Endothelial cell of umbilical vein (primary cell): ENCODE data around the gene JDP2. TPM values are rescaled to one million over a fixed set of nuclear protein-coding genes. Genes with fewer than 3 reads are reported as not detected.

Source experiments
- BruUV-seq: library from RNA; stranded (reverse); fragments of 400-500 nt; replicated peaks from 2 replicates; lab custom pipeline; 2021; lab: Mats Ljungman, UMichigan
- CTCF ChIA-PET: fragments of 300-600, 350-600 bp; sonication (Branson Sonifier 250); formaldehyde crosslinking; loops from one replicate; lab custom pipeline; 2021; ENCODE audit warnings: antibody characterized with exemption, inconsistent platforms; lab: Charles Lee
- POLR2A ChIA-PET: fragments of 300-600, 350-600 bp; sonication (Branson Sonifier 250); formaldehyde crosslinking; loops from one replicate; lab custom pipeline; 2021; ENCODE audit warnings: antibody characterized with exemption, inconsistent platforms; lab: Charles Lee
- DNase-seq: peaks from one replicate; pipeline ENCODE4 v3.0.0-alpha.2; 2011; ENCODE audit warnings: low read depth, low spot score
- FAIRE-seq: peaks from 2 replicates; lab custom pipeline; 2011; peaks lifted over from hg19 to GRCh38; lab: Jason Lieb, UNC
- H2AFZ ChIP-seq: 2 replicates; pipeline ENCODE4 v1.6.0; 2012; ENCODE audit warnings: low read depth, low read length, control low read depth, inconsistent platforms
- H3K27ac ChIP-seq: 2 replicates; pipeline ENCODE4 v1.5.1; 2011; ENCODE audit warnings: low read depth, mild to moderate bottlenecking, control low read depth, low read length, moderate library complexity; ENCODE audit not compliant: insufficient read depth
- H3K27me3 ChIP-seq, 2 experiments: 2 replicates each; pipeline versions ENCODE4 v1.6.0 to v1.6.1; 2011; ENCODE audit warnings: low read length in 2 of 2, mixed read lengths in 1 of 2; ENCODE audit not compliant: control insufficient read depth in 2 of 2, insufficient read depth in 2 of 2
- H3K36me3 ChIP-seq, 2 experiments: 2 replicates in 1 of 2; 3 replicates in 1 of 2; pipeline ENCODE4 v1.5.1; 2011; ENCODE audit warnings: low read length in 2 of 2, mild to moderate bottlenecking in 1 of 2, moderate library complexity in 1 of 2; ENCODE audit not compliant: control insufficient read depth in 2 of 2, insufficient read depth in 2 of 2; ENCODE audit errors: extremely low read depth in 1 of 2
- H3K4me1 ChIP-seq: 3 replicates; pipeline ENCODE4 v1.5.1; 2011; ENCODE audit warnings: mild to moderate bottlenecking, low read length; ENCODE audit not compliant: control insufficient read depth, insufficient read depth; ENCODE audit errors: extremely low read depth
- H3K4me2 ChIP-seq: 2 replicates; pipeline ENCODE4 v1.6.1; 2011; ENCODE audit warnings: low read length, control low read depth, mixed read lengths; ENCODE audit not compliant: insufficient read depth
- H3K4me3 ChIP-seq, 3 experiments: fragments of 200-600 bp in 1 of 3; sonication (generic), shearing (Covaris generic) in 1 of 3; replicated peaks in 1 of 3; 2 replicates each; pipeline ENCODE4 v1.5.1; 2011 to 2016; ENCODE audit warnings: control low read depth in 3 of 3, low read length in 3 of 3, mild to moderate bottlenecking in 2 of 3, inconsistent platforms in 1 of 3, low read depth in 1 of 3, moderate library complexity in 1 of 3; ENCODE audit not compliant: insufficient read depth in 1 of 3
- H3K79me2 ChIP-seq: 2 replicates; pipeline ENCODE4 v1.6.0; 2012; ENCODE audit warnings: low read length, inconsistent platforms; ENCODE audit not compliant: control insufficient read depth, insufficient read depth
- H3K9ac ChIP-seq: replicated peaks from 2 replicates; pipeline ENCODE3; 2011; ENCODE audit warnings: low read length, control low read depth; ENCODE audit not compliant: insufficient read depth; ENCODE audit errors: extremely low read depth
- H3K9me1 ChIP-seq: replicated peaks from 3 replicates; pipeline ENCODE4 v1.6.0; 2011; ENCODE audit warnings: mild to moderate bottlenecking, low read length; ENCODE audit not compliant: control insufficient read depth, insufficient read depth; ENCODE audit errors: extremely low read depth
- H3K9me3 ChIP-seq: replicated peaks from 2 replicates; pipeline ENCODE4 v1.5.1; 2012; ENCODE audit warnings: low read length, inconsistent platforms; ENCODE audit not compliant: control insufficient read depth, insufficient read depth
- H4K20me1 ChIP-seq: replicated peaks from 2 replicates; pipeline ENCODE3; 2011; ENCODE audit warnings: mild to moderate bottlenecking, low read length; ENCODE audit not compliant: control insufficient read depth, insufficient read depth; ENCODE audit errors: extremely low read depth
- EZH2 ChIP-seq: IDR thresholded peaks from 2 replicates; pipeline ENCODE4 v1.6.1; 2012; ENCODE audit warnings: borderline replicate concordance, low read depth, mild to moderate bottlenecking, moderate library complexity, low read length, inconsistent platforms; ENCODE audit not compliant: severe bottlenecking
- FOS ChIP-seq: IDR thresholded peaks from 2 replicates; pipeline ENCODE4 v1.6.1; 2011; ENCODE audit warnings: mild to moderate bottlenecking, low read length, moderate library complexity, borderline replicate concordance; ENCODE audit not compliant: insufficient read depth
- GATA2 ChIP-seq: IDR thresholded peaks from 2 replicates; pipeline ENCODE4 v1.7.0; 2011; ENCODE audit warnings: low read depth, mild to moderate bottlenecking, moderate library complexity, mixed read lengths, low read length; ENCODE audit not compliant: insufficient read length, insufficient read depth
- JUN ChIP-seq: IDR thresholded peaks from 2 replicates; pipeline ENCODE4 v1.6.1; 2011; ENCODE audit warnings: borderline replicate concordance, low read depth; ENCODE audit not compliant: insufficient read length, insufficient read depth
- MYC ChIP-seq: IDR thresholded peaks from one replicate; pipeline ENCODE4 v1.6.1; 2011; ENCODE audit warnings: mild to moderate bottlenecking, low read depth, low read length
- POLR2A ChIP-seq: IDR thresholded peaks from 2 replicates; pipeline ENCODE4 v1.6.1; 2012; ENCODE audit warnings: low read depth, mild to moderate bottlenecking, control low read depth, low read length
- POLR2AphosphoS5 ChIP-seq: IDR thresholded peaks from 2 replicates; pipeline ENCODE4 v1.6.1; 2012; ENCODE audit warnings: low read depth, mild to moderate bottlenecking, control low read depth, low read length, moderate library complexity; ENCODE audit not compliant: insufficient read depth
- dilution Hi-C: fragments of 300-500 bp; cut with MboI; formaldehyde crosslinking; loops from one replicate; pipeline ENCODE4 v1.15.0; 2019; ENCODE audit warnings: low sequenced_read_pairs; ENCODE audit not compliant: extremely low pct_ligation_motif_present
- intact Hi-C: fragments of 100-400 bp; cut with micrococcal nuclease; formaldehyde crosslinking; loops from one replicate; pipeline ENCODE4 v1.10.0; 2022
- polyA plus RNA-seq, 4 experiments: library from polyadenylated mRNA; depleted of rRNA in 3 of 4; stranded (reverse) in 3 of 4; unstranded in 1 of 4; fragments of >200 nt; gene quantifications; 2 replicates each; pipeline versions ENCODE4 v1.2.1 to v1.2.3, GENCODE V29; 2011 to 2012; ENCODE audit warnings: missing spikeins in 1 of 4
- total RNA-seq: library from RNA; stranded (reverse); gene quantifications from 2 replicates; pipeline ENCODE4 v1.2.3, GENCODE V29; 2021
- TF ChIP-seq, protein P1 (sequence below), 2 donors: IDR thresholded peaks; 1 replicate in 1 of 2; 2 replicates in 1 of 2; pipeline ENCODE4 v1.5.1; 2011; ENCODE audit warnings: low read length in 2 of 2, mild to moderate bottlenecking in 2 of 2, moderate library complexity in 2 of 2, control low read depth in 1 of 2, inconsistent platforms in 1 of 2, low read depth in 1 of 2; ENCODE audit not compliant: insufficient read depth in 1 of 2; ENCODE audit errors: extremely low read depth in 1 of 2
- TF ChIP-seq, protein P2 (sequence below): IDR thresholded peaks from 2 replicates; pipeline ENCODE4 v1.6.1; 2011; ENCODE audit not compliant: insufficient read depth, insufficient read length

The JDP2 gene
- total and polyA plus RNA-seq, 2 donors (not counting 3 experiments of a cell fraction or from before 2014, with no cell fraction given) = 3.2 to 10.6 TPM

DNA sequence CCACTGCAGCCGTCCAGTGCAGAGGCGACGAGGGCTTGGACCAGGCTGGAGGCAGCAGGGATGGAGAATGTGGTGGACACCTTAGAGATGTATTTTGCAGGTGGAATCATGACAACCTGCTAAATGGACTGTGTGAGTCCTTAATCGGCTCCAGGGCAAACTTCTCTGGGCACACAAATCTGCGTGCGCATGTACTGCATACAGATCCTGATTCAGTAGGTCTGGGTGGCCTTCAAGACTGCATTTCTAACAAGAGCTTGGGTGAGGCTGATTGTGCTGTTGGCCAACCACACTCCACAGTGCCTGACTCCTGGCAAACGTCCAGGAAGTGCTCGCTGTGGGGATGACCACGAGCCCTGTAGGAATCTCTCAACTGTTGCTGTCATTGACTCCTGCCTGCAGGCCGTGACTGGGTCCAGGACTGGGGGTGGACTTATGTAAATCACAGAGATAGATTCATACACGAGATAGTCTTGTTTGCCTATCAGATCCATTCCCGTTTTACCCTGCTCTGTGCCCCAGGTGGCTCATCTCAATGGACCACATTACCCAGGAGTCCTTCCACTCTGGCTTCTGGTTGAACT is 27.2 kb downstream of the JDP2 start:
- H3K27ac ChIP-seq = no peak overlapping the region
- no peak overlapping the region for H3K4me3 ChIP-seq
- FAIRE-seq (no peak), DNase-seq (no peak)
- dilution Hi-C loops = no loop called here
- POLR2A ChIA-PET = no interaction called here
- no peak overlapping the region for H3K4me2 ChIP-seq
- H3K9ac ChIP-seq = no peak overlapping the region
- no peaks in the 10 kb centered on the region for H3K9me3 ChIP-seq
- no peaks in the 10 kb centered on the region for H3K9me1 ChIP-seq
- CTCF ChIA-PET = interaction anchor here (1.3 kb wide), 1 partner anchor 34 kb away, joined by 4 read pairs; no protein-coding TSS in a partner anchor
- TF ChIP-seq EZH2 = no peak
- no peak for TF ChIP-seq MYC
- TF ChIP-seq, protein P1, sequence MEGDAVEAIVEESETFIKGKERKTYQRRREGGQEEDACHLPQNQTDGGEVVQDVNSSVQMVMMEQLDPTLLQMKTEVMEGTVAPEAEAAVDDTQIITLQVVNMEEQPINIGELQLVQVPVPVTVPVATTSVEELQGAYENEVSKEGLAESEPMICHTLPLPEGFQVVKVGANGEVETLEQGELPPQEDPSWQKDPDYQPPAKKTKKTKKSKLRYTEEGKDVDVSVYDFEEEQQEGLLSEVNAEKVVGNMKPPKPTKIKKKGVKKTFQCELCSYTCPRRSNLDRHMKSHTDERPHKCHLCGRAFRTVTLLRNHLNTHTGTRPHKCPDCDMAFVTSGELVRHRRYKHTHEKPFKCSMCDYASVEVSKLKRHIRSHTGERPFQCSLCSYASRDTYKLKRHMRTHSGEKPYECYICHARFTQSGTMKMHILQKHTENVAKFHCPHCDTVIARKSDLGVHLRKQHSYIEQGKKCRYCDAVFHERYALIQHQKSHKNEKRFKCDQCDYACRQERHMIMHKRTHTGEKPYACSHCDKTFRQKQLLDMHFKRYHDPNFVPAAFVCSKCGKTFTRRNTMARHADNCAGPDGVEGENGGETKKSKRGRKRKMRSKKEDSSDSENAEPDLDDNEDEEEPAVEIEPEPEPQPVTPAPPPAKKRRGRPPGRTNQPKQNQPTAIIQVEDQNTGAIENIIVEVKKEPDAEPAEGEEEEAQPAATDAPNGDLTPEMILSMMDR (IDR thresholded peaks at IDR 0.05; ENCODE audit: extremely low read depth in 1 of 2, insufficient read depth in 1 of 2, low read depth in 1 of 2, low read length in 2 of 2) = no peak
- TF ChIP-seq POLR2AphosphoS5 = no peak
- no peak for TF ChIP-seq GATA2
- no peak for TF ChIP-seq POLR2A
- TF ChIP-seq, protein P2, sequence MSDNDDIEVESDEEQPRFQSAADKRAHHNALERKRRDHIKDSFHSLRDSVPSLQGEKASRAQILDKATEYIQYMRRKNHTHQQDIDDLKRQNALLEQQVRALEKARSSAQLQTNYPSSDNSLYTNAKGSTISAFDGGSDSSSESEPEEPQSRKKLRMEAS = no peak
- TF ChIP-seq FOS = no peak
- TF ChIP-seq JUN = no peak
- no peak overlapping the region for H2AFZ ChIP-seq
- intact Hi-C loops = no loop called here
- no peaks in the 10 kb centered on the region for H3K79me2 ChIP-seq
- H3K27me3 ChIP-seq = no peaks in the 10 kb centered on the region
- no peaks in the 10 kb centered on the region for H4K20me1 ChIP-seq
- no peaks in the 10 kb centered on the region for H3K4me1 ChIP-seq
- no TSS peak for BruUV-seq
- no peaks in the 10 kb centered on the region for H3K36me3 ChIP-seq
